GM19025 (cell line): ENCODE measurements around the gene SLC46A3.
A peak's percentile ranks its signal among the peaks of the same experiment; 100 is the strongest.
"Not testable (repeated sequence)": the region's sequence is repeated elsewhere in the genome, so short reads cannot be mapped to it uniquely, and the experiment has no call there.

Source experiments
- ATAC-seq: cut with Tn5 transposase; IDR thresholded peaks from one replicate; pipeline ENCODE4 v1.9.1; 2021; ENCODE audit warnings: mild to moderate bottlenecking, low read depth, moderate library complexity; ENCODE audit not compliant: unreplicated experiment

The SLC46A3 gene

DNA sequence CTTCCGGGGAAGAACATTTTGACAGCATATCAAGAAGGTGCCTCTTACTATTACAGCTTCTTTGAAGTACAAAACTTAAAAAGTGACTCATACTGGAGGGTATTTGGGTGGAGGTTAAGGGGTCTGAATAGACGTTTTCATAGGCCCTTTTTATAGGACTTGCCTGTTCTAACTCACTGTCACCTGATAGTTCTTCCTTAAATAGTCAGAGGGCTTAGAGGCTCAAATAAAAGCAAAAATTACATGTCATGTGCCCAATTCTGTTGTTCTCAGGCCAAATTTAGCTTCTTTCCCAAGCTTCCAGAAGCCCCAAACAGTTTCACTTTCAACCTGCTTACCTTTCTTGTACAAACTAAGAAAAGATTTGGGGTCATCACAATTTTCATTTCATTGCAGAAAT, 16.1 kb upstream of the SLC46A3 start:
- no peak for ATAC-seq

DNA sequence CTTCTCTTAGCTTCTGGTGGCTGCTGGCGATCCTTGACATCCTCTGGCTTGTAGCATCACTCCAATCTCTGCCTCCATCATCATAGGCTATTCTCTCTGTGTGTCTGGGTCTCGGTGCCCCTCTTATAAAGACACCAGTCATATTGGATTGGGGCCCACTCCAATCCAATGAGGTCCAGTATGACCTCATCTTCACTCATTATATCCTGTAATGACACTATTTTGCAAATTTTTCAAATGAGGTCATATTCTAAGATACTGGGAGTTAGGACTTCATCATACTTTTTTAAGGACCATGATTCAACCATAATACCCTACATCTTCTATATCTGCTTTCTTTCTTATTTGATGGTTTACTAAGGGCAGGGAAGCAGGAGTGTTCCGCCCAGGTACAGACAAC, 12.0 kb upstream of the SLC46A3 start:
- ATAC-seq = no peak

DNA sequence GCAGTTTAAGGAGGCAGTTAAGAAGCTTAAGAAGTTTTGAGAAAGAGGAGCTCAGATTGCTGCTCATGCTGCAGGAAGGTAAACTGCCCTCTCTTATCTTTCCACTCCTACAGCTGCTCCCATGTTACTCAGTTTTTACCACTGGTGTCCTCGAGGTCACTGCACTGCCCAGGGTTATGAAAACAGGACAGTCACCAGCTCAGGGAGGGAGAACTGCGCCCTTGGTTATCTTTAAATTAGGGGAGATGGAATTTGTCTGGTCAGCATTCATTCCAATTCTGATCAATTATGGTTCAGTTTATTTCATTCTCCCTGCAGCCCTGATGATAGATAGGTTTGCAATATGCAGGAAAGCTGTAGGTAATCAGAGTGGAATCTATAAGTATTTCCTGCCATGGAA, 10.8 kb upstream of the SLC46A3 start:
- no peak for ATAC-seq

DNA sequence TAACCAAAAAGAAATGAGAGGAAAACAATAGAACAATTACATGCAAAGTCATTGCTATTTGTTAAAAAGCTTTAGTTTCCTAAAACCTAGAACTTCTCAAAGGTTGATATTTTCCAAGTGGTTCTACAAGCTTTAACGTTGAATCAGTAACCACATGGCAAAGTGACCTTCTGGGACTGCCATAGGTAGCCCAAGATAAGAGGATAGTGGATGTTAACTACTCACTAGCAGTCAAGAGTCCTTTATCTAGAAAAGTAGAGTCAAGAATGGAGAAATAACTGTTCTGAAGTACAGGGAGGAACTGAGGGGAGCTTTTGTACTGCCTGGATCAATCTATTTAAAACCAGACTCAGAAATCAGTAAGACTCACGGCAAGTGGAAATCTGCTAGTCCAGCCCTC, 9.9 kb upstream of the SLC46A3 start:
- ATAC-seq = no peak

DNA sequence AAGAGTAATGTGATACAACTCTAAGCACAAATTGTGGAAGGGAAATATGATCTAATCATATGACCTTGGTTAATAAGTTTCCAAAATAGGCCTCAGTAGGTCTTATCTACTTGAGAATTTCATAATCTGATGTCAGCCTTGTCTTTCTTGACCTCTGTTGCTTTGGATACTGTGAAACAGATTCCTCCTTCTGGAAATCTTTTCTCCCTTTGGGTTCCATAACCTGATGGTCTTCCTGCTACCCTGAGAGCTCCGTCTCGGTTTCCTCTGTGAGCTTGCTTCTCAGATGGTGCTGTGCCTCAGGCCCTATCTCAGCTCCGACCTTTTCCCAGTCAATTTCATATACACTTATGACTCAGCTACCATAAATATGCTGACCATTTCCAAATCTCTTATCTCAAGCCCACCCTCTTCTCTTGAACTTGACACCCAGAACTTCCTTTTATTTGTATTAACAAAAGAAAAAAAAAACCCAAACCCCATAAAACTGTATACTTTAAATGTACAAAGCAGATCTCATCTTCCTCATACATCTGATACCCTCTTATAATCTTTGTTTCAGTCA, 6.4 kb upstream of the SLC46A3 start:
- ATAC-seq = no peak

DNA sequence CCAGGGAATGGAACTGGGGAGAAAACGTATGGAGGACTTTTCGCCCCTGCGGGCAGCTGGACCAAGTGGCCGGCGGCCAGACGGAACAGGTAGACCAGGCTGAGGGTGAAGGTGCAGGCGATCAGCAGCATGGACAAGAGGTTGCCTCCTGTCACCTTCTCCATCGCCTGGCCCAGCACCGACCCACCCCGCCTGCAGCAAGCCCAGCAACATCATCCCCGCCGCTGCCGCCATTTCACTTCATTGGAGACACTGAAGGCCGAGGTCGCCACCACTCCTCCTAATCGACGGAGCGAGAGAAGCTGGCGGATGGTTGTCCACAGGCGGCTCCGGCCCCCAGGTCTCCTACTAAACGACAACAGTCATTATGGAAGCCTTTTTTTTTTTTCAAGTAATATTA, 5.0 kb upstream of the SLC46A3 start:
- no peak for ATAC-seq

DNA sequence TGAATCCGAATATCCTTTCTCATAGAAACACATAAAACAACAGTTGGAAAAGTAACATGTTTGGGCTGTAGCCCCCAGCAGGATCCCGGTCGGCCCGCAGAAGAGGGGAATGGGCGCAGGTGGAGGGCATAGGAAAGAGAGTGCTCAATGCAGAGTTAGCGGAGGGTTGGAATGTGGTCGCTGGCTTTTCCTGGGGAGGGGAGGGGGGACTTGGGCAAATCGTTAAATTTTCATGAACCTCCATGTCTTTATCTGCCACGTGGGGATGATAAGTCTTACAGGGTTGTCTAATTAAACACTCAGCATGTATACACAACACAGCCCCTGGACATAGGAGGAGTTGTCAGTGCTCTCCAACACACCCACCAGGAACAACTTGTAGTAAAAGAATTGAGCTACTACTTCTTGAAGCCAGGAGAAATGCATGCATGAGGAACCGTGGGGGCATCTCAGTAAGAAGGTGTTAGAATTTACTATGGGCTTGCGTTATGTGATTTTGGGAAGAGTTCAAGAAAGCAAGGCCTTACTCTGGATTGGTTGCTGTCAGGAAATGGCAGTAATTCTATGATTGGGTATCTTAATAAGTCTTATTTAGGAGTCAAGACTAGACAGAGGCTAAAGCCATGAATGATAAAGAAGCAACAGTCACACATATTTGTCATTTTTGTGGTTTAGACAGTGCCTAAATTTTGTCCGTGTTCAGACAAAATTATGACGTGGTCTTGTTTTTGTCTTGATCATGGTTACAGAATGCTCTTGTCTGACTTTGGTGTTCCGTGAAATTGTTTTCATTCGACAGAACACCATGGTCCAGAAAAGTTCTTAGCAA, 671 bp upstream of the SLC46A3 start:
- ATAC-seq = no peak

DNA sequence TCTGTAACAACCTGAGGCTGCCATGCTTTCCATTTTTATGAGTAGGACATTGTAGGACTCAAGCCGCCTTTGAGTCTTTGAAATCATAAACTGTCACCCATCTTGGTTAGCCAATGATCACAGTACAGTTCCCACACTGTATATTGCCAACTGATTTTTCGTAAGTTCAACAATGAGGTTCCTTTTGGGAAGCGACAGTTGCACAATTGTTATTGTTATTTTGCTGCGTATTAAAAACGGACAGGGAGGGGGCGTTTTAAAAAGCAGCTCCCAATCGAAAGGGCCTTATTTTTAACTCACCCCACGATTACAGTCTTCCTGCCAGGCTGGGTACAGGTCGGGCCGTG, 601 bp downstream of the SLC46A3 start:
- no peak for ATAC-seq

DNA sequence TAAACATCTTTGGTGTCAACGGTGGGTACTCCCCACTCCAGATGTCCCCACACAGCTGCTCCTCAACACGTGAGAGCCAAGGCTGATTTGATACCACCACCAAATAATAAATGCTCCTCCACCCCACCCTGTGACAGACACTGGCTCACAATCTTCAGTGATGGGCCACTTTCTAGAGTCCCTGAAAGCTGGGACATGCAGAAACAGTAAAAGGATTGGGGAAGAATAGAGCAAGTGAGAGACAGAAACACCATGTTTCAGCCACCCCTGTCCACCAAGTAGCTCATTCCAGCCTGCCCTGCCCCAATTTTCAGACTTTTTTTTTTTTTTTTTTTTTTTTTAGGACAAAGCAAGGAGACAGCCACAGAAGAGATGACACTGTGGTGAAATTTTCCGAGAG, 1.6 kb downstream of the SLC46A3 start:
- no peak for ATAC-seq

DNA sequence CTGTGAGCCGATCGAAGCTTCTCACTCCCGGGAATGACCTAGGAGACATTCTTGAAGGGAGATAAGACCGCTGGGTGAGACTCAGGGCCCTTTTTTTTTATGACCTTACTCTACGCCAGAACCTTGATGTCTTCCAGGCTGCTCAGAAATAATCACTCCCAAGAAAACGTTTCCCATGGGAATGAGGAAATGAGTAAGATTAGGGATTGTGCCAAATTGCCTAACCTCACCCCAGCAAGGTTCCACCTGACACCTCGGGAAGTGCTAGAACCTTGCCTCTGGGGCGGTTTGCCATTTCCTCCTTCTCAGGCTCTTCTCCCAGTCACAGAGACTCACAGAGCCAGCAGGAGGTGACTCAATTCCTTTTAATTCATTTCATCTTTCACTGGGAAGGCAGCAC, 2.3 kb downstream of the SLC46A3 start:
- ATAC-seq = no peak

DNA sequence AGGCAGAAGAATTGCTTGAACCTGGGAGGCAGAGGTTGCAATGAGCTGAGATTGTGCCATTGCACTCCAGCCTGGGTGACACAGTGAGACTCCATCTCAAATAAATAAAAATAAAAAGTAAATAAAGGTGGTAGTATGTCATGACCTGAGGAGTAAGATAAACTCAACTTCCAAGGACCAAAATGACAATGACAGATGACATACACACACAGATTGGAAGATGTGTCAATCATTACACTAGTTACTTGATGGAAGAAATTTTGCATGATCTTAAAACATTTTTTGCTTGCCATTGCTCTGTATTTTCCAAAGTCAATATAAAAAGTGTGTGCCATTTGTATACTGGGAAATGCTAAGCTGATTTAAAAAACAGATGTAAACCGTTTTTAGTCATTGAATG, 4.1 kb downstream of the SLC46A3 start:
- no peak for ATAC-seq

DNA sequence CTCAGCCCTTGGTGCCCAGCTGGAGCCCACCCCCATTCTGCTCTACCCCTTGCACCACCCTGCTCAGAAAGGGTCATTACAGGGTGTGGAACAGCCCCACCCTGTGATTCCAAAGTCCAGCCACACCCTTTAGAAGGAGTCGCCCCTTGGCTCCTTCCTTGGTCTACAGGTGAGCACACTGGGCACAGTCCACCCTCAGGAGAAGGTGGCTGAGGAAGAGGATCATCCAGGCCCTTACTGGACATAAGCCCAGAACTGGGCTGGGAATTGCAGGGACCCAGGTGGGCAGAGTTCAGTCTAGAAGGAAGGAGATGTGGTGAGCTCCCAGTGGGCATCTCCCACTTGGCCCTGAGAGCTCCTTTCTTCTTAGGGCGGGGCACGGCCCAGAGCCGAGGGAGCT, 8.6 kb downstream of the SLC46A3 start:
- ATAC-seq = no peak

DNA sequence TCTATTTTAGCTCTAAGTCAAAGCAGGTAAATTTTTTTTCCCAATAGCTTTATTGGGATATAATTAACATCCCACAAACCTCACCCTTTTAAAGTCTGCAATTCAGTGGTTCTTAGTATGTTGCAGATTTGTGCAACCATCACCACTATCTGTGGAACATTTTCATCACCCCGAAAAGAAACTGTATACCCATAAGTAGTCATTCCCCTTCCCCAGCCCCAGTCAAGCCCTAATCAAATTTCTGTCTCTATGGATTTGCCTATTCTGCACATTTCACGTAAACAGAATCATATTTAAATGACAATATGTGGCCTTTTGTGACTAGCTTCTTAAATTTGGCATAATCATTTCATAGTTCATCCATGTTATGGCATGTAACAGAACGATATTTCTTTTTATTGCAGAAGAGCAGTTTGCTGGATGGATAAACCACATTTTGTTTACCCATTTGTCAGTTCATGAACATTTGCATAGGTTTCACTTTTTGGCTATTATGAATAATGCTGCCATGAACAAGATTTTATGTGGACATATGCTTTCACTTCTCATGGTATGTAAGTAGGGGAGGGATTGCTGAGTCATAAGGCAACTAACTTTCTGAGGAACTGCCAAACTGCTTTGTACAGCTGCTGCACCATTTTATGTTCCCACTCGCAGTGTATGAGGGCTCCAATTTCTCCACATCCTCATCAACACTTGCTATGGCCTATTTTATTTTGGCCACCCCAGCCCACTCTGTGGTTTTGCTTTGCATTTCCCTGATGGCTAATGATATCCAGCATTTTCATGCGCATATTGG, 10.9 kb downstream of the SLC46A3 start:
- peak; percentile 95 for ATAC-seq

DNA sequence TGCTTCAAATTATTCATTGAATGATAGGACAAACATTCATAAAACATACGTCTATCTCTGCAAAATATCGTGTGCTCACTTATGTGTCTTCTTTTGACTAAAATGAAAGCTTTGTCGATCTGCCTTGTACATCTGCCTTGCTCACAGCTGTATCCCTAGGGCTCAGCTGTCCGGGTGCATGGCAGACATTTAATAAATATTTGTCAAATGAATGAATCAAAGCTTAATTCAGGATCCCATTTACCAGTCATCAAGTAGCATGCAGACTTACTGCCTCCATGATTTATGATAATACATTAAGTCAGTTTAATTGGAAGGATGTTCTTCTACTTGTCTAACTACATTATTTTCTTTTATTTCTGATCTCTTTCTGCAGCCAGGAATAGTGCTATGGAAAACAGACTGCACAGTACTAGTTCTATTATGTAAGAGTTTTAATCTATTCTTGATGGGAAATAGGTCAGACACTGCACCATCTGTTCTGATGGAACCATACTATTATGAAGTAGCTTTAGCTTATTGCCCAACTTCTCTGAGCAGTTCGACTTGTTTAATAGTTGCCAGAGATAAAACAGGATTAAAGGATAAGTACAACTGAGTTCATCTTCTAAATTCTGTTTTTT, 13.2 kb downstream of the SLC46A3 start:
- ATAC-seq = no peak

DNA sequence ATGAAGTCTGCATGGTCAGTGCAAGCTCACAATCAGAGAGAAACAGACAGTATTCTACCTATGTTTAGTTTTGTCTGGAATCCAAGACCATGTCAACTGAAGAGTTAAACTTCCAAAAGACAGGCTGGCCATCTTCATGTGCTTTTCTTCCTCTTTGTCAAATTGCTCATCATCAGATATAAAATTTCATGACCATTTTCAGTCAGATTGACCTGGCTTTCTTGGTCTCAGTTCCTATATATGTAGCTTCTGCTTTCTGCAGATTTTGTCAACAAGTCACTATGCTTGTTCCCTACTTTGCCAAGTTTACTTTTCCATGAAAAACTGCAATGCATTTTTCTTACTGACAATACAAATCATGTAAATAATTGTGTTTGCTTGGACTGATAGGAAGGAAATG, 13.9 kb downstream of the SLC46A3 start:
- ATAC-seq = no peak

DNA sequence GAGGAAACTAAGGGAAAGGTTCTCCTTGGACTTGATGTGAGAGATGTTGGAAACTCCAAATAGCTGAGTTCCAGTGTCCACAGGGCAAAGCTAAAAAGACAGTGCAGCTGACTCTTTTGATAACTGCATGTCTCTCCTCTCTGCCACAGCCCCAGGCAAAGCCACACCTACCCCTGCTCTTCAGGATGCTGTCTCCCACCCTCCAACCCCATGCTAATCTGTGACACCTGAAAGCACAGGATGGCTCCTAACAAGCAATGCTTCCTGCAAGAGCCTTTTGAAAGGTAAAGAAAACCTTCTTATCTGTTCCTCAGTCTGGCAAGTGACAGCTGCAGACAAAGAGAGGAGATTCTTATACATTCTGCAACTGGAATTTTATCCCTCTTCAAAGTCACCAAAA, 14.5 kb downstream of the SLC46A3 start:
- no peak for ATAC-seq

DNA sequence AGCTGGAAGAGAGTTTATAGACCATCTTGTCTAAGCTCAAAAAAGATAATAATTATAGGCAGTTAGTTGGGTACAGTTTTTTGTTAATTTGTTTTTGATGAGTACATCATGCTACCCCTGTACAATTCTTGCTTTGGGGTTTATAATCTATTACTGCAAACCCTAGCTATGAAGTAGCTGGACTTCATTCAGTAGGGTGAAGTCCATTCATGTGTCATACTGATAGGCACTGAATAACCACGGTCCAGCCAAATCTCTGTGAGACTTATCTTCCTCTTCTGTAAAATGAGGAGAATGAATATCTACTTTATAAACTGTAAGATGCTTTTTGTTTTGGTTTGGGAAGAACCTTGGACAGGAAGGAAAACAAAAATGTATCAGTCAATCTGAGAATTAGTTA, 19.5 kb downstream of the SLC46A3 start:
- ATAC-seq = no peak

DNA sequence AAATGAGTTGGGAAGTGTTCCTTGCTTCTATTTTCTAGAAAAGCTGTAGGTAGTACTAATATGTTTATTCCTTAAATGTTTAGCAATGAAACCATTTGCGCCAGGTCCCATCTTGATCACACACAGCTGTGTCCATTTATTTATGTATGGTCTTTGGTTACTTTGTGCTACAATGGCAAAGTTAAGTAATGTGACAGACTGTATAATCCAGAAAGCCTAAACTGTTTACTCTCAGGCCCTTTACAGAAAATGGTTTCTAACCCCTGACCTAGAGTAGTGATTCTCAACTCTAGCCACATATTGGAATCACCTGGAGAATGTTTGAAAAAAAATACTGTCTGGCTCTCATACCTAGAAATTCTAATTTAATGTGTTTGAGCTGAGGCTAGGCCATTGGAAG, 21.3 kb downstream of the SLC46A3 start:
- no peak for ATAC-seq

DNA sequence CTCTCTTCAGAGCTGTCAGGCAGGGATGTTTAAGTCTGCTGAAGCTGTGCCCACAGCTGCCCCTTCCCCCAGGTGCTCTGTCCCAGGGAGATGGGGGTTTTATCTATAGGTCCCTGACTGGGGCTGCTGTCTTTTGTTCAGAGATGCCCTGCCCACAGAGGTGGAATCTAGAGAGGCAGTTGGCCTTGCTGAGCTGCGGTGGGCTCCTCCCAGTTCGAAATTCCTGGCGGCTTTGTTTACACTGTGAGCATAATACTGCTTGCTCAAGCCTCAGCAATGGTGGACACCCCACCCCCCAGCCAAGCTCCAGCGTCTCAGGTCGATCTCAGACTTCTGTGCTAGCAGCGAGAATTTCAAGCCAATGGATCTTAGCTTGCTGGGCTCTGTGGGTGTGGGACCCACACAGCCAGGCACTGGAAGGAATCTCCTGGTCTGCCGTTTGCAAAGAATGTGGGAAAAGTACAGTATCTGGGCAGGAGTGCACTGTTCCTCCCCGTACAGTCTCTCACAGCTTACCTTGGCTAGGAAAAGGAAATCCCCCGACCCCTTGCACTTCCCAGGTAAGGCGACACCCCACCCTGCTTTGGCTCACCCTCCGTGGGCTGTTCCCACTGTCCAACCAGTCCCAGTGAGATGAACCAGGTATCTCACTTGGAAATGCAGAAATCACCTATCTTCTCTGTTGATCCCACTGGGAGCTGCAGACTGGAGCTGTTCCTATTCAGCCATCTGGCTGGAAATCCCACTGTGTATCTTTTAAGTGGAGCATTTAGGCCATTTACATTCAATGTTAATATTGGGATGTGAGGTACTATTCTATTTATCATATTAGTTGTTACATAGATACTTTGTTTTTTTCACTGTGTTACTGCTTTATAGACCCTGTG, 24.9 kb downstream of the SLC46A3 start:
- not testable (repeated sequence) for ATAC-seq

DNA sequence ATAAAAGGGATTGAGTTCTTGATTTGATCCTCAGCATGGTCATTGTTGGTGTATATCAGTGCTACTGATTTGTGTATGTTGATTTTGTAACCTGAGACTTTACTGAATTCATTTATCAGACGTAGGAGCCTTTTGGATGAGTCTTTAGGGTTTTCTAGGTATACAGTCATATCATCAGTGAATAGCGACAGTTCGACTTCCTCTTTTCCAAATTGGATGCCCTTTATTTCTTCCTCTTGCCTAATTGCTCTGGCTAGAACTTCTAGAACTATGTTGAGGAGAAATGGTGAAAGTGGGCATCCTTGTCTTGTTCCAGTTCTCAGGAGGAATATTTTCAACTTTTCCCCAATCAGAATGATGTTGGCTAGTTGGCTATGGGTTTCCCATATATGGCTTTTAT, 32.9 kb downstream of the SLC46A3 start:
- no peak for ATAC-seq
